Stimulated activated CD4-positive, alpha-beta T cell treated with anti-CD3 and anti-CD28 coated beads, Interleukin-15, amount 100 ng/mL, for 1 hour (primary cell): ENCODE results near the gene GREM2.

Experiments
- DNase-seq, 2 donors: peaks; one replicate each; pipeline ENCODE4 v3.0.0-alpha.2; 2020; ENCODE audit warnings: low read depth in 1 of 2, low spot score in 1 of 2

The GREM2 gene

DNA sequence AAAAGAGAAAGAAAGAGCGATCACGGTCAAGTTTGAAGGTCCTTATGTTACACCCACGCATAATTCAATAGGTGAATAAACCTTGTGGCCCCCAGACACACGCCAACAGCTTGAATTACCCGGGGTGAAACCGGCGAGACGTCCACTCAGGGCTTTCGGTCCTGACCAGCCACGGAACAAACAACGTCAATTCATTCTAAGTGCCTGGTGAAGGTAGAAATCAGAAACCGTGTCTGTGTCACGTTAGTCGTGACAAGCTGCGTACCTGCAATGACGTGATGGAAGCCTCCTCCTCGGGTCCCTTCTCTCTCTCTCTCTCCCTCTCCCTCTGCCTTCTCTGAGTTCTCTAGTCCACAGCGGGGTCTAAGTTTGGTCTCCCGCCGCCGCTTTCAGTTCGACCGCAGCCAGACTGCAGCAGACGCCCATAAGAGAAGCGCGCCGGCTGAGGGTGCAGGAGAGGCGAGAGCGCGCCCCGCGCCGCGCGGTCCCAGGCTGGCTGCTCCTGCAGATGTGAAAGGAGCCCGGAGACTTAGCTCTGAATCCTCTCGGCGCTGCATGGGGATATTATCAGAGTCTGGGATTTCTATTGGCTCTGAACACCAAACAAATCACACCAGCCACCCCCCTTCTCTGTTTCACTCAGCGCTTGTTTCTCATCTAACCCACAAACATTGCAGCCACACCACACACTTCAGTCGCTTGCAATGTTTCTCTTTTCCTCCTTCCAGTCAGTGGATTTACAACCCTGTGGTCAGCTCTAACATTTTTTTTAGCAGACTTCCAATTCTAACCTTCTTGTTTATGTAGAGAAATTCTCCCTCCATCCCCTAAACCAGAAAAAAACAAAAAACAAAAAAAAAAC, at the start of gene GREM2:
Gene GREM2, minus strand, starts transcription at position 537 of the 862 bp plus-strand sequence. CDS start 118,680 bp downstream, outside the sequence.
- DNase-seq = no peak

GRCh38 chr1:240658312-240658960, 46.5 kb upstream of the GREM2 start:
- no peak for DNase-seq

DNA sequence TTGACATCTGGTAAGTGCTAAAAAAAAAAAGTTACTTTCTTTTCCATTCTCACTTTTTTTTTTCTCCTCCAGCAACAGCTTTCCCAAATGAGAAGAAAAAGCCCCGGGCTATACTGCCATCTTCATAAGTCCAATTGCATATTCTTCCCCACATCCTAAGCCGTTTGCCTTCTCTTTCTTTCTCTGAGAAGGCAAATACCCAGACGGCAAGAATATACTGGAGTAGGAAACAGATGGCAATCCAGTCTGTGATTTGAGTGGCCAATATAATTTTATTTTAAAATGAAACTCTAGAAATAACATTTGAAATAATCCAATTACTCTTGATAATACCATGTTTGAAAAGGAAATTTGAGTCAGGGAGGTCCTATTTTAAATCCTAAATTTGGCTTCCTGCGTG, 44.6 kb upstream of the GREM2 start:
- no peak for DNase-seq

GRCh38 chr1:240652961-240653409, 41.0 kb upstream of the GREM2 start:
- no peak for DNase-seq

GRCh38 chr1:240652549-240652948, 40.6 kb upstream of the GREM2 start:
- no peak for DNase-seq

GRCh38 chr1:240650877-240651276, 38.9 kb upstream of the GREM2 start:
- no peak for DNase-seq

- no peak for DNase-seq
Measured at GRCh38 chr1:240649733-240650721, 38.1 kb upstream of the GREM2 start.

GRCh38 chr1:240646571-240647240, 34.8 kb upstream of the GREM2 start:
- no peak for DNase-seq

DNA sequence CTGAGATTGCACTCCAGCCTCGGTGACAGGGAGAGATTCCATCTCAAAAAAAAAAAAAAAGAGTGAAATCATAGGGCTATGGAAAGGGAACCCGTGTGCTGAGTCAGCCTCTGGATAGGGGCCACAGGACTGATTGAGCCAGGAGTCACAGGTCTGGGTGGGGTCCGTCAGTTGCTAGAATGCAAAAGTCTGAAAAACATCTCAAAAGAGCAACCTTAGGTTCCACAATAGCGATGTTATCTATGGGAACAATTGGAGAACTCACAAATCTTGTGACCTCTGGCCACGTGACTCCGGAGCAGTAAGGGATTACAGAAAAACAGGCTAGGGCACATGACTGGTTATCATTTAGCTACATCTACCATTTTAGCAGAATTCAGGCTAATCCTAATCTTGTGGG, 32.8 kb upstream of the GREM2 start:
- no peak for DNase-seq

DNA sequence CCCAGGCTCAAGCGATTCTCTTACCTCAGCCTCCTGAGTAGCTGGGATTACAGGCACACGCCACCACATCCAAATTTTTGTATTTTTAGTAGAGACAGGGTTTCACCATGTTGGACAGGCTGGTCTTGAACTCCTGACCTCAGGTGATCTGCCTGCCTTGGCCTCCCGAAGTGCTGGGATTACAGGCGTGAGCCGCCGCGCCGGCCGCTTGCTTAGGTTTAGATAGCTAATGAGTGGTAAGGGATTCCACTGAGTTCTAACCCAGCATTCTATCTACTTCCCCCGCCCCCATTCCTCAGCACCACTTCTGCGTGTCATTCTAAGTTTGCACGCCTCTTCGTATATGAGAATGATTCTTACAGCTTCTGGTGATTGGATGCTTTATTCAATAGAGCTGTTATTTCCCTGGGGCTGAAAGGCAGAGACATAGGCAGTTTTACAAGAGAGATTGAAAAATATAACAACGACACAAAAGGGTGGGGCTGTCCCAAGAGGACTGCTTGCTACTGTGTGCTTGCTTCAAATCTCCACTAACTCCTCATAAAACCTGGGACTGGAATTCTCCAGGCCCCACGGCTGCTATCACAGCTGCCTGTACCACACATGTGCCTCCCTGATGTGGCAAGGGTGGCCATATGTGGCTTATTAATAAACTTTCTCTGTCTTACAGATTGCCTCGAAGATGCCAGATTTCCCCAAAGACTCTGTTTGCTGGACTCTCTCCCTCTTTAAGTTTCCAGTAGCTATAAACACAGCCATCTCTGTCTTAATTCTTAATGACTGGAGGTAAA, 23.7 kb upstream of the GREM2 start:
- no peak for DNase-seq

DNA sequence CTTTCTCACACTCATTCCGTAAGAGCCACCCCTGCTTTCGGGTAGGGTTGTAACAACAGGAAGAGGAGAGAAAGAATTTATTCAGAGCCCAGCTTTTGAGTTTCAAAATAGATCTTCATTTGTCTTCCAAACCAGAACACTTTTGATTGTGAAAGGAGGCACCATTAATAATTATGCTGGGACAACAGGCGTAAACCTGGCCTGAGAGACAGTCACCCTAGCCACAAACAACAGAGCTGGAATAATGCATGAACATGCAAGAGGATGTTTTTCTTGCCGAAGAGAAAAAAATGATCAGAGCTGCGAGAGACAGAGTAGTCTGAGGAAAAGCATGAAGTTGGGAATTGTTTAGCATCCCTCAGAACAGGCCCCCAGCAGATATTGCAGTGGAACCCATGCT, 18.5 kb upstream of the GREM2 start:
- DNase-seq = no peak

GRCh38 chr1:240621249-240621648, 9.3 kb upstream of the GREM2 start:
- no peak for DNase-seq

- DNase-seq = no peak
Measured at GRCh38 chr1:240619906-240620621, 8.1 kb upstream of the GREM2 start.

DNA sequence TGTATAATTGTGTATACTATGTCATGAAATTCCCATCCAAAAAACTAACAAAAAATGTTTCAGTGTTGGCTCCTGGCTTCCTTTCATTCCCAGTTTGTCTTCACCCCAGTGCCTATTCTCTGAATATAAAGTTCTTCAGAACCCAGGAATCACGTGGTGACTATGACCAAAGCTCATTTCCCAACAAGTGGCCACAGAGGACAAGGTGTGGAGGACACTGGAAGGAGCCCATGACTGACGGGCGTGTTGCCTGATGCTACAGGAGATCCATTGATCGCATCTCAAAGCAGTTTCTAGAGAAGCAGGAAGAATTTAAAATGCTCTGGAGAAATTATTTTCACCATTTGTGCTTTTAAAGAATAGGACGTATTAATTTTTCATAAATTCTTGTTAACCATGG, 7.4 kb upstream of the GREM2 start:
- DNase-seq = no peak

GRCh38 chr1:240618946-240619345, 7.0 kb upstream of the GREM2 start:
- no peak for DNase-seq

DNA sequence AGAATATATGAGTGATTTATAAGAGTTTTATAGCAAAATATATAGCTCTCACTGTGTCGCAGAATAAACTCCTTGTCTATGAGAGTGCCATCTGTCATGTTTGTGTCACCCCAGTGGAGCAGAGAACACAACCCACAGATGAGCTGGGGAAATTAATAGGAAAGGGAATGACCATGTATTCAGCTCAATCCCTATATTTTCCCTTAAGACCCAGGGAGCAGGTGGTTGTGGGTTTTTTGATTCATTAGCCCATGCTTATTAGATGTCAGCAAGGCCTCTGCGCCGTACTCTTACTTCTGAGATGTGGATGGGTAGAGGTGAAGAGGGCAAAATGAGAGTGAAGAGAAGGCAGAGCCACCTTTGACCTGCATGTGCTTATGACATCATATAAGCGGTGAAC, 4.1 kb upstream of the GREM2 start:
- no peak for DNase-seq

DNA sequence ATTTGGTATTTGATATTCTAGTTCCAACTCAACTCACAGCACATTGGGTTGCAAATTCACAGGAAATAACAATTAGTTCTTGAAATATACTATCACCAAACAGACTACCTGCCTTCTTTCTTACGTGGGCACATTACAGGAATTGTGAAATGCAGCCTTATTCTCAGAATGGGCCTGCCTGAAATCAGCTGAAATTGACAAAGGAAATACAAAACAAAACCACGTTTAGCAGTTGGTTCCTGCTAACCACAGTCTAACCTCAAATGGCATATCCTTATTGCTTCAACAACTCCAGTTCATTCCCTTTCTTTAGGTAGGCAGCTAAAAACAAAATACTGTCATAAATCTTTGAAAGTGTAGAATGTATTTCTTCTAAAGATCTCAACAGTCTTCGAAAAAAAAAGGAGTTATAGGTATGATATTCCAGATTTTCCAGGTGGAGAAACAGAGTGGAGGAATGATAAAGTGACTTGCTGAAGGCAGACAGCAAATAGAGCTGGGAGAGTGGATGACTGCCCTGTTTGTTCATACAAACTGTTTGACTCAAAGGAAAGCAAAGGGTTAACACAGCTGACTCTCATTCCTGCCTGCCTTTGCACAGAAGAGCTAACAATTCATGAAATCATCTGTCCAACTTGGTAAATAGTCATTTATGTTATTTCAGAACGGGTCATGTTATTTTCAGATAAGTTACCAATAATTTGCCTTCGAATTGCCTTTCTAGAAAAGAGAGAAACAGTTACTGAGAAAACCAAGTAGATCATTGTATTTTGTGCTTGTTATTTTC, 1.6 kb upstream of the GREM2 start:
- DNase-seq = no peak

- no peak for DNase-seq
Measured at GRCh38 chr1:240612811-240613210, 856 bp upstream of the GREM2 start.

- DNase-seq = no peak
Measured at GRCh38 chr1:240611228-240611618, 732 bp downstream of the GREM2 start.
